ENCODE measurements around the gene TMEM89. TPM values are rescaled to one million over a fixed set of nuclear protein-coding genes. Genes with fewer than 3 reads are reported as not detected.

Gene TMEM89
- total and polyA plus RNA-seq, 2 of the 13 experiments (the other 11 are each of a cell fraction or from before 2014, with no cell fraction given) = 0.31 to 0.59 TPM

GRCh38 chr3:48662753-48663488 lies 41.4 kb upstream of the TMEM89 start, which contains the start of gene CELSR3 (continued):
- TF ChIP-seq ZNF232 (CRISPR knock-in tag; IDR thresholded peaks at IDR 0.05; ENCODE audit: borderline replicate concordance) (no peak), SKIL (CRISPR knock-in tag; IDR thresholded peaks at IDR 0.05; ENCODE audit: borderline replicate concordance) (no peak), DNMT1 (CRISPR knock-in tag; IDR thresholded peaks at IDR 0.05) (peak; percentile 68; the same call in 1 of the 2 replicates), ZNF580 (CRISPR knock-in tag; IDR thresholded peaks at IDR 0.05; ENCODE audit: borderline replicate concordance, low read depth) (no peak), TEAD3 (CRISPR knock-in tag; optimal IDR thresholded peaks at IDR 0.05; ENCODE audit: borderline replicate concordance) (no peak), ZNF431 (CRISPR knock-in tag; IDR thresholded peaks at IDR 0.05; ENCODE audit: borderline replicate concordance, low read depth) (no peak), ZNF552 (CRISPR knock-in tag; IDR thresholded peaks at IDR 0.05; ENCODE audit: borderline replicate concordance) (no peak), IRX3 (CRISPR knock-in tag; IDR thresholded peaks at IDR 0.05; ENCODE audit: borderline replicate concordance, low read depth) (no peak), ZFP41 (CRISPR knock-in tag; IDR thresholded peaks at IDR 0.05; ENCODE audit: borderline replicate concordance) (no peak), ZNF350 (CRISPR knock-in tag; IDR thresholded peaks at IDR 0.05; ENCODE audit: borderline replicate concordance, low read depth) (no peak), ZZZ3 (CRISPR knock-in tag; IDR thresholded peaks at IDR 0.05; ENCODE audit: borderline replicate concordance) (no peak), ZNF225 (CRISPR knock-in tag; IDR thresholded peaks at IDR 0.05) (no peak), SIN3B (IDR thresholded peaks at IDR 0.05; ENCODE audit: low read length) (no peak), ZNF430 (CRISPR knock-in tag; IDR thresholded peaks at IDR 0.05) (no peak), KDM5A (IDR thresholded peaks at IDR 0.05; ENCODE audit: borderline replicate concordance, low read length) (no peak), MAF1 (CRISPR knock-in tag; IDR thresholded peaks at IDR 0.05; ENCODE audit: borderline replicate concordance) (no peak)
- TF ChIP-seq, protein P1, sequence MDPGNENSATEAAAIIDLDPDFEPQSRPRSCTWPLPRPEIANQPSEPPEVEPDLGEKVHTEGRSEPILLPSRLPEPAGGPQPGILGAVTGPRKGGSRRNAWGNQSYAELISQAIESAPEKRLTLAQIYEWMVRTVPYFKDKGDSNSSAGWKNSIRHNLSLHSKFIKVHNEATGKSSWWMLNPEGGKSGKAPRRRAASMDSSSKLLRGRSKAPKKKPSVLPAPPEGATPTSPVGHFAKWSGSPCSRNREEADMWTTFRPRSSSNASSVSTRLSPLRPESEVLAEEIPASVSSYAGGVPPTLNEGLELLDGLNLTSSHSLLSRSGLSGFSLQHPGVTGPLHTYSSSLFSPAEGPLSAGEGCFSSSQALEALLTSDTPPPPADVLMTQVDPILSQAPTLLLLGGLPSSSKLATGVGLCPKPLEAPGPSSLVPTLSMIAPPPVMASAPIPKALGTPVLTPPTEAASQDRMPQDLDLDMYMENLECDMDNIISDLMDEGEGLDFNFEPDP (CRISPR knock-in tag; conservative IDR thresholded peaks at IDR 0.05) = no peak
- TF ChIP-seq, protein P2, sequence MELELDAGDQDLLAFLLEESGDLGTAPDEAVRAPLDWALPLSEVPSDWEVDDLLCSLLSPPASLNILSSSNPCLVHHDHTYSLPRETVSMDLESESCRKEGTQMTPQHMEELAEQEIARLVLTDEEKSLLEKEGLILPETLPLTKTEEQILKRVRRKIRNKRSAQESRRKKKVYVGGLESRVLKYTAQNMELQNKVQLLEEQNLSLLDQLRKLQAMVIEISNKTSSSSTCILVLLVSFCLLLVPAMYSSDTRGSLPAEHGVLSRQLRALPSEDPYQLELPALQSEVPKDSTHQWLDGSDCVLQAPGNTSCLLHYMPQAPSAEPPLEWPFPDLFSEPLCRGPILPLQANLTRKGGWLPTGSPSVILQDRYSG (CRISPR knock-in tag; IDR thresholded peaks at IDR 0.05) = no peak
- TF ChIP-seq, protein P3, sequence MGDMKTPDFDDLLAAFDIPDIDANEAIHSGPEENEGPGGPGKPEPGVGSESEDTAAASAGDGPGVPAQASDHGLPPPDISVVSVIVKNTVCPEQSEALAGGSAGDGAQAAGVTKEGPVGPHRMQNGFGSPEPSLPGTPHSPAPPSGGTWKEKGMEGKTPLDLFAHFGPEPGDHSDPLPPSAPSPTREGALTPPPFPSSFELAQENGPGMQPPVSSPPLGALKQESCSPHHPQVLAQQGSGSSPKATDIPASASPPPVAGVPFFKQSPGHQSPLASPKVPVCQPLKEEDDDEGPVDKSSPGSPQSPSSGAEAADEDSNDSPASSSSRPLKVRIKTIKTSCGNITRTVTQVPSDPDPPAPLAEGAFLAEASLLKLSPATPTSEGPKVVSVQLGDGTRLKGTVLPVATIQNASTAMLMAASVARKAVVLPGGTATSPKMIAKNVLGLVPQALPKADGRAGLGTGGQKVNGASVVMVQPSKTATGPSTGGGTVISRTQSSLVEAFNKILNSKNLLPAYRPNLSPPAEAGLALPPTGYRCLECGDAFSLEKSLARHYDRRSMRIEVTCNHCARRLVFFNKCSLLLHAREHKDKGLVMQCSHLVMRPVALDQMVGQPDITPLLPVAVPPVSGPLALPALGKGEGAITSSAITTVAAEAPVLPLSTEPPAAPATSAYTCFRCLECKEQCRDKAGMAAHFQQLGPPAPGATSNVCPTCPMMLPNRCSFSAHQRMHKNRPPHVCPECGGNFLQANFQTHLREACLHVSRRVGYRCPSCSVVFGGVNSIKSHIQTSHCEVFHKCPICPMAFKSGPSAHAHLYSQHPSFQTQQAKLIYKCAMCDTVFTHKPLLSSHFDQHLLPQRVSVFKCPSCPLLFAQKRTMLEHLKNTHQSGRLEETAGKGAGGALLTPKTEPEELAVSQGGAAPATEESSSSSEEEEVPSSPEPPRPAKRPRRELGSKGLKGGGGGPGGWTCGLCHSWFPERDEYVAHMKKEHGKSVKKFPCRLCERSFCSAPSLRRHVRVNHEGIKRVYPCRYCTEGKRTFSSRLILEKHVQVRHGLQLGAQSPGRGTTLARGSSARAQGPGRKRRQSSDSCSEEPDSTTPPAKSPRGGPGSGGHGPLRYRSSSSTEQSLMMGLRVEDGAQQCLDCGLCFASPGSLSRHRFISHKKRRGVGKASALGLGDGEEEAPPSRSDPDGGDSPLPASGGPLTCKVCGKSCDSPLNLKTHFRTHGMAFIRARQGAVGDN (CRISPR knock-in tag; IDR thresholded peaks at IDR 0.05) = no peak
- TF ChIP-seq, protein P4, sequence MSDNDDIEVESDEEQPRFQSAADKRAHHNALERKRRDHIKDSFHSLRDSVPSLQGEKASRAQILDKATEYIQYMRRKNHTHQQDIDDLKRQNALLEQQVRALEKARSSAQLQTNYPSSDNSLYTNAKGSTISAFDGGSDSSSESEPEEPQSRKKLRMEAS (IDR thresholded peaks at IDR 0.05) = peak; percentile 52; the same call in 1 of the 2 replicates
